Mucosa of descending colon (tissue), 3 donors: ENCODE results near the gene DEDD. TPM values are rescaled to one million over a fixed set of nuclear protein-coding genes. Genes with fewer than 3 reads are reported as not detected.

Experiments
- ATAC-seq: fragments of 200-7000 bp; cut with Tn5 transposase; one replicate; pipeline ENCODE4 v1.9.1; 2020; ENCODE audit warnings: mild to moderate bottlenecking, moderate library complexity
- DNase-seq, 3 donors: peaks; one replicate each; pipeline ENCODE4 v3.0.0-alpha.2; 2020
- H3K36me3 ChIP-seq: fragments of 200-600 bp; one replicate; pipeline ENCODE4 v1.8.0; 2021; ENCODE audit warnings: low read depth, mild to moderate bottlenecking
- H3K4me1 ChIP-seq: fragments of 200-600 bp; one replicate; pipeline ENCODE4 v1.8.0; 2021; ENCODE audit warnings: low read depth, mild to moderate bottlenecking
- H3K4me3 ChIP-seq: fragments of 200-600 bp; one replicate; pipeline ENCODE4 v1.8.0; 2021; ENCODE audit warnings: mild to moderate bottlenecking
- H3K9me3 ChIP-seq: fragments of 200-600 bp; one replicate; pipeline ENCODE4 v1.8.0; 2021; ENCODE audit warnings: mild to moderate bottlenecking
- CTCF ChIP-seq: fragments of 200-600 bp; IDR thresholded peaks from one replicate; pipeline ENCODE4 v1.8.0; 2022; ENCODE audit warnings: antibody characterized with exemption, mild to moderate bottlenecking
- intact Hi-C, 2 donors: fragments of 100-400 bp; cut with DNase I in 1 of 2; cut with micrococcal nuclease in 1 of 2; formaldehyde crosslinking; loops; one replicate each; pipeline versions ENCODE4 v1.11.0 to v1.11.1; 2022; cut with DNase I, micrococcal nuclease
- long read RNA-seq, 2 donors: library from polyadenylated mRNA; unstranded; transcript quantifications; one replicate each; pipeline ENCODE4 v2.0.0, GENCODE V29; 2019 to 2021
- total RNA-seq, 3 donors: library from RNA; stranded (reverse); fragmentation: NEBNext Ultra II Directional in 2 of 3; extraction: Animal tissue kit (Norgen Biotek cat#: 25700) in 2 of 3; gene quantifications; one replicate each; pipeline versions ENCODE4 v1.2.1 to v1.2.4, GENCODE V29; 2021 to 2023
- donor health status: DM: no; HTN: no; CAD: no; lungs with moderate emphysema.
- donor health status: DM: no; HTN: no; CAD: no.
- donor health status: DM: no; HTN: yes; CAD: no.

Gene DEDD, protein sequence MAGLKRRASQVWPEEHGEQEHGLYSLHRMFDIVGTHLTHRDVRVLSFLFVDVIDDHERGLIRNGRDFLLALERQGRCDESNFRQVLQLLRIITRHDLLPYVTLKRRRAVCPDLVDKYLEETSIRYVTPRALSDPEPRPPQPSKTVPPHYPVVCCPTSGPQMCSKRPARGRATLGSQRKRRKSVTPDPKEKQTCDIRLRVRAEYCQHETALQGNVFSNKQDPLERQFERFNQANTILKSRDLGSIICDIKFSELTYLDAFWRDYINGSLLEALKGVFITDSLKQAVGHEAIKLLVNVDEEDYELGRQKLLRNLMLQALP
- 10 to 100 TPM; 33.3 to 43.0 (median 37.2) TPM for total RNA-seq
- long read RNA-seq, donor 1, transcript DEDD-202 (6 exons, 2,345 nt), result major isoform, 44 of 61 reads
- long read RNA-seq, donor 1, transcript DEDD-203 (6 exons, 2,300 nt), result minor isoform, 10 of 61 reads
- long read RNA-seq, donor 1, partial matches to known transcripts, result 1 of 61 reads
- long read RNA-seq, donor 1, other reads (novel, unspliced or antisense), result 1 of 61 reads
- long read RNA-seq, donor 2, transcript DEDD-202 (6 exons, 2,345 nt), result major isoform, 14 of 26 reads
- long read RNA-seq, donor 2, partial matches to known transcripts, result 0 of 26 reads
- long read RNA-seq, donor 2, other reads (novel, unspliced or antisense), result 6 of 26 reads

- H3K4me1 ChIP-seq, result peaks cover 16% of the 10 kb centered on the region
- ATAC-seq, result peak; percentile 94
- intact Hi-C loops, result no loop called here
Measured at GRCh38 chr1:161132410-161133219, at the start of gene DEDD. TSS of gene DEDD (minus strand) at chr1:161132667. CDS start at chr1:161124462, 8,205 bp downstream.

GRCh38 chr1:161182214-161182613 lies 49.7 kb upstream of the DEDD start:
- intact Hi-C loops, result no loop called here
- peak; percentile 21 for ATAC-seq

More at GRCh38 chr1:161132410-161133219, at the start of gene DEDD:
- no peaks in the 10 kb centered on the region for H3K36me3 ChIP-seq
- peak within 1 kb of the TSS; percentile 49 for H3K4me3 ChIP-seq
- peak; percentile 91 to 97 (median 91) for DNase-seq
- no peaks in the 10 kb centered on the region for H3K9me3 ChIP-seq
- TF ChIP-seq CTCF, result no peak

GRCh38 chr1:161180639-161181038 lies 48.2 kb upstream of the DEDD start:
- intact Hi-C loops, result no loop called here
- no peak for DNase-seq
- H3K9me3 ChIP-seq, result no peaks in the 10 kb centered on the region
- no peak overlapping the region for H3K4me3 ChIP-seq
- TF ChIP-seq CTCF, result no peak
- no peaks in the 10 kb centered on the region for H3K36me3 ChIP-seq
- peaks cover 8% of the 10 kb centered on the region for H3K4me1 ChIP-seq
- no peak for ATAC-seq

More at GRCh38 chr1:161182214-161182613, 49.7 kb upstream of the DEDD start:
- Histone ChIP-seq H3K36me3 (no peaks in the 10 kb centered on the region), H3K4me3 (no peak overlapping the region), H3K9me3 (no peaks in the 10 kb centered on the region), H3K4me1 (no peaks in the 10 kb centered on the region)
- TF ChIP-seq CTCF, result no peak
- DNase-seq, result no peak

DNA sequence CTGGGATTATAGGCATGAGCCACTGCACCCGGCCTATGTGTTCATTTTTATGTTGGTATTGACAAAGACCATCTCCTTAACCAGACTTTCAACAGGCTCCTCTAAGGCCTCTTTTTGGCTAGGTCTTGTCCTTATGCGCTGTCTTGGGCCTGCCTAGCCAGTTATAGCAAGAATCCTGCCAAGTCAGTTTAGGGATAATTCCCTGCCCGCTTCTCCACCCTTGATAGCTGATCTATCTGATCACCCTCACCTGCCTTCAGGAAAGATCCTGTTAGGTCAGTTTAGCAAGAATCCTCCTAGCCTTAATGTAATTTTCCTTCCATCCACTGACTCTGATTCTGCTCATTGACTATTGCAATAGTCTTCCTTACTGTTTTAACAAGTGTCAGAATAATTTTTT lies 47.2 kb upstream of the DEDD start:
- intact Hi-C loops, result no loop called here
- no peak for DNase-seq
- Histone ChIP-seq H3K36me3 (no peaks in the 10 kb centered on the region), H3K9me3 (no peaks in the 10 kb centered on the region), H3K4me1 (peaks cover 8% of the 10 kb centered on the region), H3K4me3 (no peak overlapping the region)
- no peak for ATAC-seq
- no peak for TF ChIP-seq CTCF

- DNase-seq (no peak), ATAC-seq (no peak)
- no peak for TF ChIP-seq CTCF
- H3K4me1 ChIP-seq, result peaks cover 8% of the 10 kb centered on the region
- no peaks in the 10 kb centered on the region for H3K9me3 ChIP-seq
- no peak overlapping the region for H3K4me3 ChIP-seq
- no peaks in the 10 kb centered on the region for H3K36me3 ChIP-seq
- intact Hi-C loops, result no loop called here
Measured at GRCh38 chr1:161177936-161178244, 45.4 kb upstream of the DEDD start.
